HepG2 (cell line): ENCODE data around the gene NCOA6. TPM values are rescaled to one million over a fixed set of nuclear protein-coding genes. Genes with fewer than 3 reads are reported as not detected.

Source experiments
- ARID5B ChIP-seq: IDR thresholded peaks from 2 replicates; pipeline ENCODE4 v1.4.0; 2020; ENCODE audit warnings: mild to moderate bottlenecking, missing genetic modification reagents
- ATF1 ChIP-seq: IDR thresholded peaks from 2 replicates; pipeline ENCODE4 v1.6.1; 2016; ENCODE audit warnings: mild to moderate bottlenecking, control low read depth
- BRD4 ChIP-seq: sonication (generic); formaldehyde crosslinking; IDR thresholded peaks from 2 replicates; pipeline ENCODE4 v1.4.0; 2020; ENCODE audit warnings: missing genetic modification reagents
- CSRNP2 ChIP-seq: sonication (generic); formaldehyde crosslinking; conservative IDR thresholded peaks from 2 replicates; pipeline ENCODE4 v1.8.0; 2022; ENCODE audit warnings: low read depth, missing genetic modification reagents
- FOXJ3 ChIP-seq: sonication (generic); formaldehyde crosslinking; IDR thresholded peaks from 2 replicates; pipeline ENCODE4 v1.4.0; 2020; ENCODE audit warnings: missing genetic modification reagents, mild to moderate bottlenecking, borderline replicate concordance
- GPN1 ChIP-seq: sonication (generic); formaldehyde crosslinking; IDR thresholded peaks from 2 replicates; pipeline ENCODE4 v1.5.1; 2020; ENCODE audit warnings: missing genetic modification reagents, borderline replicate concordance
- PHF21A ChIP-seq: sonication (generic); formaldehyde crosslinking; IDR thresholded peaks from 2 replicates; pipeline ENCODE4 v1.5.0; 2020; ENCODE audit warnings: mild to moderate bottlenecking, missing genetic modification reagents
- RBFOX2 ChIP-seq: fragments of 200-400 bp; formaldehyde crosslinking; IDR thresholded peaks from 2 replicates; pipeline ENCODE4 v1.6.1; 2017; ENCODE audit warnings: low read depth, mild to moderate bottlenecking, low read length
- RCOR2 ChIP-seq: IDR thresholded peaks from 2 replicates; pipeline ENCODE4 v1.6.1; 2016; ENCODE audit warnings: missing biosample characterization, missing genetic modification reagents
- SPEN ChIP-seq: sonication (generic); formaldehyde crosslinking; IDR thresholded peaks from 2 replicates; pipeline ENCODE4 v1.5.1; 2020; ENCODE audit warnings: low read depth, mild to moderate bottlenecking, missing genetic modification reagents
- XRCC5 ChIP-seq: fragments of 200-400 bp; formaldehyde crosslinking; optimal IDR thresholded peaks from 2 replicates; pipeline ENCODE3; 2017; ENCODE audit warnings: mild to moderate bottlenecking, low read length
- ZNF17 ChIP-seq: sonication (generic); formaldehyde crosslinking; IDR thresholded peaks from 2 replicates; pipeline ENCODE4 v1.5.0; 2020; ENCODE audit warnings: mild to moderate bottlenecking, missing genetic modification reagents
- ZNF24 ChIP-seq: fragments of 450-650 bp; IDR thresholded peaks from 2 replicates; pipeline ENCODE4 v1.6.1; 2017; ENCODE audit warnings: antibody characterized with exemption, mild to moderate bottlenecking
- ZNF264 ChIP-seq: sonication (generic); formaldehyde crosslinking; IDR thresholded peaks from 2 replicates; pipeline ENCODE4 v1.4.0; 2020; ENCODE audit warnings: missing genetic modification reagents
- ZNF337 ChIP-seq: sonication (generic); formaldehyde crosslinking; IDR thresholded peaks from 2 replicates; pipeline ENCODE4 v1.5.1; 2020; ENCODE audit warnings: missing genetic modification reagents, low read depth, mild to moderate bottlenecking, borderline replicate concordance
- ZNF34 ChIP-seq: sonication (generic); formaldehyde crosslinking; IDR thresholded peaks from 2 replicates; pipeline ENCODE4 v1.4.0; 2020; ENCODE audit warnings: mild to moderate bottlenecking, missing genetic modification reagents, borderline replicate concordance
- ZNF350 ChIP-seq: sonication (generic); formaldehyde crosslinking; IDR thresholded peaks from 2 replicates; pipeline ENCODE4 v1.4.0; 2020; ENCODE audit warnings: mild to moderate bottlenecking, low read depth, missing genetic modification reagents, borderline replicate concordance
- ZNF773 ChIP-seq: sonication (generic); formaldehyde crosslinking; IDR thresholded peaks from 2 replicates; pipeline ENCODE4 v1.4.0; 2020; ENCODE audit warnings: missing genetic modification reagents, borderline replicate concordance
- ZNF784 ChIP-seq: sonication (generic); formaldehyde crosslinking; IDR thresholded peaks from 2 replicates; pipeline ENCODE4 v1.5.1; 2020; ENCODE audit warnings: missing genetic modification reagents, mild to moderate bottlenecking, borderline replicate concordance
- polyA plus RNA-seq, 8 experiments: library from polyadenylated mRNA; depleted of rRNA in 3 of 8; stranded (reverse) in 7 of 8; unstranded in 1 of 8; fragments of >200 nt; fragmentation: Illumina TruSeq in 4 of 8; extraction: Trizol in 4 of 8; gene quantifications; 2 replicates each; pipeline versions ENCODE4 v1.2.1 to v1.2.3, GENCODE V29; 2011 to 2016; ENCODE audit warnings: low read depth in 4 of 8, missing spikeins in 1 of 8, mixed read lengths in 1 of 8; ENCODE audit not compliant: insufficient read depth in 1 of 8
- total RNA-seq, 5 experiments: library from RNA; depleted of rRNA; stranded (reverse); fragments of >200 nt; fragmentation: Illumina TruSeq; extraction: Trizol; gene quantifications; 2 replicates each; pipeline ENCODE4 v1.2.3, GENCODE V29; 2016; ENCODE audit warnings: low read depth in 1 of 5
- TF ChIP-seq, protein P1 (sequence below): sonication (generic); formaldehyde crosslinking; IDR thresholded peaks from 2 replicates; pipeline ENCODE4 v1.5.0; 2020; ENCODE audit warnings: mild to moderate bottlenecking, missing genetic modification reagents

NCOA6 gene
- total and polyA plus RNA-seq, 2 of the 13 experiments (the other 11 are each of a cell fraction or from before 2014, with no cell fraction given), result 11.2 to 29.3 TPM

DNA sequence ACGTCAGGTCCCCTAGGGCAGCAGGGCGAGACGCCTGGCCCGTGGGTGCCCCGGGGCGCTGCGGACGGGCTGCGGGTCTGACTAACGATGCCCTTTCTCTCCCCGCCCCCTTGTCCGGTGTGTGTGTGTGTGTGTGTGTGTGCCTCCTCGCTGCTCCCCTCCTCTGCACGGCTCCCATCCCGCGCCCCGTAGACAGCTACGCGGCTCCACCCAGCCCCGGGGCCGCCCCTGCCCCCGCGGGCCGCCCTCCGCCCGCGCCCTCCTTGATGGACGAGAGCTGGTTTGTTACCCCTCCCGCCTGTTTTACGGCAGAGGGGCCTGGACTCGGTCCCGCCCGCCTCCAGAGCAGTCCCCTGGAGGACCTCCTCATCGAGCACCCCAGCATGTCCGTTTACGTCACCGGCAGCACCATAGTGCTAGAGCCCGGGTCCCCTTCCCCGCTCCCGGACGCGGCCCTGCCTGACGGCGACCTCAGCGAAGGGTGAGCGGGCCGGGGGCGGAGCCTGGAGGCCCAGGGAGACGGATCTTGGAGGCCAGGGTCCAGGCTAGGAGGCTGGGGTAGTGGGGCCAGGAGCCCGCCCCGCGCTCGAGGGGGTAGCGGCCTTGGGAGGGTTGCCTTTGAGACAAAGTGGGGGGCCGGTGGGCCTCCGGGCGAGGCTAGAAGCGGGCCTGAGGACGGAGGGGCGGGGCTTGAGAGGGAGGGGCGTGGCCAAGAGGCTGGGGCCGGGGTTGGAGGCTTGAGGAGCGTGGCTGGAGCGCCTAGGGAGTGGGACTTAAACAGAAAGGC is 116.2 kb downstream of the NCOA6 start (continued):
- TF ChIP-seq ARID5B (CRISPR knock-in tag) (no peak), XRCC5 (no peak), BRD4 (CRISPR knock-in tag) (no peak), GPN1 (CRISPR knock-in tag) (no peak), ZNF337 (CRISPR knock-in tag) (no peak), RCOR2 (CRISPR knock-in tag) (no peak), ZNF264 (CRISPR knock-in tag) (no peak), ZNF784 (CRISPR knock-in tag) (no peak), SPEN (CRISPR knock-in tag) (no peak), ZNF24 (no peak), ZNF773 (CRISPR knock-in tag) (no peak), FOXJ3 (CRISPR knock-in tag) (no peak), ZNF350 (CRISPR knock-in tag) (no peak), PHF21A (CRISPR knock-in tag) (no peak), ZNF17 (CRISPR knock-in tag) (no peak), ATF1 (CRISPR knock-in tag) (no peak), RBFOX2 (peak; percentile 76), CSRNP2 (CRISPR knock-in tag) (no peak), ZNF34 (CRISPR knock-in tag) (no peak)
- TF ChIP-seq, protein P1, sequence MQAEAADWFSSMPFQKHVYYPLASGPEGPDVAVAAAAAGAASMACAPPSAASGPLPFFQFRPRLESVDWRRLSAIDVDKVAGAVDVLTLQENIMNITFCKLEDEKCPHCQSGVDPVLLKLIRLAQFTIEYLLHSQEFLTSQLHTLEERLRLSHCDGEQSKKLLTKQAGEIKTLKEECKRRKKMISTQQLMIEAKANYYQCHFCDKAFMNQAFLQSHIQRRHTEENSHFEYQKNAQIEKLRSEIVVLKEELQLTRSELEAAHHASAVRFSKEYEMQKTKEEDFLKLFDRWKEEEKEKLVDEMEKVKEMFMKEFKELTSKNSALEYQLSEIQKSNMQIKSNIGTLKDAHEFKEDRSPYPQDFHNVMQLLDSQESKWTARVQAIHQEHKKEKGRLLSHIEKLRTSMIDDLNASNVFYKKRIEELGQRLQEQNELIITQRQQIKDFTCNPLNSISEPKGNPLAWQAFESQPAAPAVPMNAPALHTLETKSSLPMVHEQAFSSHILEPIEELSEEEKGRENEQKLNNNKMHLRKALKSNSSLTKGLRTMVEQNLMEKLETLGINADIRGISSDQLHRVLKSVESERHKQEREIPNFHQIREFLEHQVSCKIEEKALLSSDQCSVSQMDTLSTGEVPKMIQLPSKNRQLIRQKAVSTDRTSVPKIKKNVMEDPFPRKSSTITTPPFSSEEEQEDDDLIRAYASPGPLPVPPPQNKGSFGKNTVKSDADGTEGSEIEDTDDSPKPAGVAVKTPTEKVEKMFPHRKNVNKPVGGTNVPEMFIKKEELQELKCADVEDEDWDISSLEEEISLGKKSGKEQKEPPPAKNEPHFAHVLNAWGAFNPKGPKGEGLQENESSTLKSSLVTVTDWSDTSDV (CRISPR knock-in tag), result no peak
